Amniotic stem cell (primary cell): Measurements from ENCODE around the gene SPRYD3.
"Not testable (repeated sequence)": the region's sequence is repeated elsewhere in the genome, so short reads cannot be mapped to it uniquely, and the experiment has no call there.

Experiments
- DNase-seq: peaks from one replicate; lab custom pipeline; 2025; lab: John Stamatoyannopoulos, UW

The SPRYD3 gene

GRCh38 chr12:53079226-53080117 lies at the start of gene SPRYD3:
Gene SPRYD3 (minus strand): TSS chr12:53079390. CDS start chr12:53079333, 57 bp downstream.
- peak; percentile 96 for DNase-seq

- DNase-seq: no peak
Observed at GRCh38 chr12:53127169-53127568, 48.0 kb upstream of the SPRYD3 start.

GRCh38 chr12:53124352-53124723 lies 45.1 kb upstream of the SPRYD3 start:
- no peak for DNase-seq

GRCh38 chr12:53123578-53124351 lies 44.6 kb upstream of the SPRYD3 start:
- DNase-seq: no peak

DNA sequence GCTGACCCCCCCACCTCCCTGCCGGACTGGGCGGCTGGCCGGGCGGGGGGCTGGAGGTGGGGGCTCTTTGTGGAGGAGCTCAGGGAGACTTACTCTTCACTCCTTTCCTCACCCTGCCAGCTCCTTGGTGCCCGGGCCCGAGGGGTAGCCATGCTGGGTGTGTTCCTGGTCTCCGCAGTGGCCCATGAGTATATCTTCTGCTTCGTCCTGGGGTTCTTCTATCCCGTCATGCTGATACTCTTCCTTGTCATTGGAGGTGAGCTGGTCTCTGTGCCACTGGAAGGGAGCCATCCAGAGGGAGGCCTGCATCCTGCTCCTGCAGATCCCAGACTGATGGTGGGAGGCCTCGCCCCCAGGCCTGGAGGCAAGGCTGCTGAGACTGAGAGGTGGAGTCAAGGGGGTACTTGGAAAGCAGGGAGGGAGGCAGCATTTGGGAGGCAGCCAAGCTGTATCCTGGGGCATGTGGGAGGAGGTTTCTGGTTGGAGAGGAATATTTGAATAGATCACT lies 43.8 kb upstream of the SPRYD3 start:
- DNase-seq: no peak

DNA sequence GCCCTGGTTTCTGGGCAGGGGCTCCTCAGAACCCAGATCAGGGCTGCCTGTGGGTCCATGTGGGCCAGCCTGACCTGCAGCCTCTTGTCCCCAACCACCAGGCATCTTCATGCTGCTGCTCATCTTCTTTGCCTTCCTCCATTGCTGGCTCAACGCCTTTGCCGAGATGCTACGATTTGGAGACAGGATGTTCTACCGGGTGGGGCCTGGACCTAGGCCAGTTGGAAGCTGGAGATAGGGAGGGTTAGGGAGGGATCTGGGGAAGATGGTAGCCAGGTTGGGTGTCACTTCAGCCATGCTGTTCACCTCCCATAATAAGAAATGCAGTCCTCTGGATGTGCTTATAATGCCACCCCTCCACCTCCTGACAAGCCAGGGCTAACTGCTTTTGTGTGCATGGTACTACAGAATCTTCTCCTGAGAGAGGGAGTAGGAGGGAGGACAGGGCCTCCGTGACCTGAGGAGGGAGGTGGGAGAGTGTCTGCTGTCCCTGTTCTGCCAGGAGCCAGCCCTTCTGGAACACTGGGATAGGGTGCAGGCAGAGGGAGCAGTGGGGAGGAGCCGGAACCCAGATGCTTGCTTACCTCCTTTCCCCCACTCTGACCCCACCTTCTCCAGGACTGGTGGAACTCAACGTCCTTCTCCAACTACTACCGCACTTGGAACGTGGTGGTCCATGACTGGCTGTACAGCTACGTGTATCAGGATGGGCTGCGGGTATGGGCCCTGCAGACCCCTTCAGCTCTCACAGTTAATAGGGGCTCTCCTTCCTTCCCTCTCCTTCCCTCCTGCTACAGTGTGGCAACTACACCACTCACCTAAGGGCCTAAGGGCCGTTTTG lies 41.7 kb upstream of the SPRYD3 start:
- DNase-seq: no peak

GRCh38 chr12:53118751-53119300 lies 39.6 kb upstream of the SPRYD3 start:
- DNase-seq: no peak

GRCh38 chr12:53115891-53116648 lies 36.9 kb upstream of the SPRYD3 start:
- no peak for DNase-seq

DNA sequence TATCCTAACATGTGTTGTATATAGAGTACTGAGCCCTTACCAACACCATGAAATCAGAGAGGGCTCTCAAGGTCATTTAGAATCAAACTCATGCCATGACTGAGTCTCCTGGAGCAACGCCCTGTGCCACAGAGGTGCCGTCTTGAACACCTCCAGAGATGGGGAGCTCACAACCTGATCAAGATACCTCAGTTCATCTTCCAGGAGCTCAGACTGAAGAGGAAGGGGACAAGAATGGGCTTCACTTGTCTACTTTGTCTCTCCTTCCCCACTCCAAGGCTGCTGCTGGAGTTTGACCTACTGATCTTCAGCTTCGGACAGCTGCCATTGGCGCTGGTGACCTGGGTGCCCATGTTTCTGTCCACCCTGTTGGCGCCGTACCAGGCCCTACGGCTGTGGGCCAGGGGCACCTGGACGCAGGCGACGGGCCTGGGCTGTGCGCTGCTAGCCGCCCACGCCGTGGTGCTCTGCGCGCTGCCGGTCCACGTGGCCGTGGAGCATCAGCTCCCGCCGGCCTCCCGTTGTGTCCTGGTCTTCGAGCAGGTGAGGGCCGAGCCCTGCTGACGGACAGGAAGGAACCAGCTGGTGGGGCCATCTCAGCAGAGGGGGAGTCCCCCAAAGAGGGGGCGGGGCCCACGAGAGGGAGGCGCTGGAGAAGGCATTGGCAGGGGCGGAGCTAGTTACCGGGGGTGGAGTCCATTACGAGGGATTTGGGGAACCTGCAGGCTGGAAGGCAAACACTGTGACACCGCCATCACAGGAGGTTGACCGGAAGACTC lies 36.1 kb upstream of the SPRYD3 start:
- DNase-seq: no peak

DNA sequence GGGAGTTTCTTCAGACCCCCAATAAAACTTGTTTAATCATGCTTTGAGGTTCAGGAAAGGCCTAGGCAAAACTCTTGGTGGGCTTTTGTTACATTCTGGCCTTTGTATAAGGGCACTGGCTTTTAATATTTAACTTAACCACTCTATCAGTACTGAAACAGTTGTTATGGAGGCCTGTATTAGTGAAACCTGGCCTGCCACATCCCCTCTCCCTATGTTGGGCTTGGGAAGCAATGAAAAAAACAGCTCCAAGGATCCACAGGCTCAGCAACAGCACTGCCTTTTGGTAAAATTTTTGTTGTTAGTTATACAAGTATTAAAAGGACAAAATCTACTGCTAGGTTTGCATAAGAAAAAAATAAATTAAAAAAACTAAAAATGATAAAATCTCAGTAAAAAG lies 34.8 kb upstream of the SPRYD3 start:
- DNase-seq: no peak

GRCh38 chr12:53113136-53113705 lies 34.0 kb upstream of the SPRYD3 start:
- no peak for DNase-seq

GRCh38 chr12:53112431-53112830 lies 33.2 kb upstream of the SPRYD3 start:
- DNase-seq: not testable (repeated sequence)

- no peak for DNase-seq
Observed at GRCh38 chr12:53107122-53107521, 27.9 kb upstream of the SPRYD3 start.

GRCh38 chr12:53105712-53106439 lies 26.7 kb upstream of the SPRYD3 start:
- no peak for DNase-seq

DNA sequence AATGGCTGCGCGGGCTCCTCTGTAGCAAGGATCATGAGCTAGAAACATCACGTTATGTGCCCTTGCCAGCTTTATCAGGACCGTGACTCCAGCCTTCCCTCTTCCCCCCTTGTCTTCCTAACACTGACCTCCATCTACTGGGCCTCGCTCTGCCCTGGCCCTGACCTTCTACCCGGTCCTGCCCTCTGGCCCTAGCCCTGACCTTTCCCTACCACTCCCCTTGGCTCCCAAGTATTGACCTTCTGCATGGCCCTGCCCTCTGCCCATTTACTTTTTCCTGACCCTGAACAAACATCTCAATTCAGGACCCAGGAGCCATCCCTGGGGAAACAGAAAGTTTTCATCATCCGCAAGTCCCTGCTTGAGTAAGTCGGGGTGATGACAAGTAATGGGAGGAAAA lies 26.1 kb upstream of the SPRYD3 start:
- DNase-seq: no peak

DNA sequence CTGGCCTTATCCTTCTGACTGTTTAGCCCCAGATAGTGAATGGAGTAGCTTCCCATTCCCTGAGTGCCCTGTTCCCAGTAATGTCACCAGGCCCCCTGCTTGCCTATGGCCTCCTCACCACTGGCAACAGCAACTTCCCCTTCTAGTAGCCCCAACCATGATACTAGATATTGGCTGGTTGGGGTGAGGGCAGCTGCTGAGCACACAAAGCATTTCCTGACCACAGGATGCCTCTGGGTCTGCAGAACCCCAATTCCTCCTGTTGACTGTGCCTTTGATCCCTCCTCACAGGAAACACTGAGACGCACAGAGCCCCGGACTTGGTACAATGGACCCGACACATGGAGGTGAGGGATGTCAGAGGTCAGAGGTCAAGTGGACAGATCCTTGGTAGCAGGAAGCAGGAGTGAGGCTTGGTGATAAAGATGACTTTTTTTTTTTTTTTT lies 24.7 kb upstream of the SPRYD3 start:
- DNase-seq: no peak

DNA sequence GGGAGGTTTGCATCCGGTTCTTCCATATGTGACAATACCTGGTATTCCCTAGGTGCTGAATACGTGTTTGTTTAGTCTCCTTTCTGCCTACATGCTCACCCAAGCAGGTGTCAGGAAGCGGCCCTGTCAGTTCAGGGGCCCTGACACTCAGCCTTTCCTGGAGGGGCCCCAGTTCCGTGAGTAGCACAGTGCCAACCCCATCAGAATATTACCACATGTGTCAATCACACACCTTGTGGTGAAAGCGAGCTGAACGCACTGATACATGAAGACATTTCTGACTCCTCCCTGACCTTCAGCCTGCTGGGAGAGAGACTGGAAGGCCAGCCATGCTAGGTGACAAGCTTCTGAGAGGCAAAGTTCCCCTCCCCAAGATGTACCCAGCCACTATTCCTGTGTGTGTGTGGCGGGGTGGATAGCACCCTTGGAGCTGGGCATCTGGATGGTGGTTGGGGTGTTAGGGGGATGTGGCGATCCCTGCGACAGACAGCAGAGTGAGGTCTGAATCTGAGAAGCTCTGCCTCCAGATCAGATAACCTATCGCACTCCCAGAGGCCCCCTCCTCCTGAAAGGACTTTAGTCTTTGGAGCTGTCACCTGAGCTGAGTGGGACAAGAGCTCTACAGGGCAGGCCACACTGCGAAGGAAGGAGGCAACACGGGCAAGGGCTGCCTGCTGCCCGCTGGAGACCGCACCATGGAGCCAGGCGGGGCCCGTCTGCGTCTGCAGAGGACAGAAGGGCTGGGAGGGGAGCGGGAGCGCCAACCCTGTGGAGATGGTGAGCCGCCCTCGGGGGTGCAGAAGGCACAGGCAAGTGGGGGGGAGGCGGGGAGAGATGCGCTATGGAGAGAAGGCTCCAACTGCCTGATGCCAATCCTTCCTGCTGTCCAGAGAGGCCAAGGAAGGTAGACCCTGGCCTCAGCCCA lies 24.0 kb upstream of the SPRYD3 start, which contains the start of gene SOAT2:
Gene SOAT2 (plus strand): TSS at position 604 of the 925 bp plus-strand sequence. CDS start 92 bp downstream, at position 696.
- no peak for DNase-seq
